HEK293 (cell line): ENCODE measurements around the gene CELA2A.

Source experiments
- CTCF ChIA-PET: fragments of 350-600 bp; formaldehyde crosslinking; extraction: SDS; loops from one replicate; lab custom pipeline; 2021; ENCODE audit warnings: antibody characterized with exemption; lab: Yijun Ruan, JAX
- POLR2A ChIA-PET: fragments of 300-600 bp; formaldehyde crosslinking; extraction: SDS; loops from one replicate; lab custom pipeline; 2020; ENCODE audit warnings: antibody characterized with exemption, inconsistent platforms; lab: Yijun Ruan, JAX
- H3K27ac ChIP-seq: fragments of 200-500 bp; sonication (Bioruptor generic); 2 replicates; pipeline ENCODE4 v1.5.1; 2014; ENCODE audit warnings: low read depth, low read length, control low read depth, inconsistent platforms; ENCODE audit errors: extremely low read depth
- H3K36me3 ChIP-seq, 2 experiments: fragments of 200-500 bp in 1 of 2; sonication (Bioruptor generic) in 1 of 2; 1 replicate in 1 of 2; 2 replicates in 1 of 2; pipeline ENCODE4 v1.5.1; 2014 to 2017; ENCODE audit warnings: inconsistent platforms in 2 of 2, low read length in 2 of 2; ENCODE audit not compliant: control insufficient read depth in 2 of 2, insufficient read depth in 1 of 2
- H3K4me1 ChIP-seq: fragments of 200-500 bp; sonication (Bioruptor generic); 2 replicates; pipeline ENCODE4 v1.5.1; 2014; ENCODE audit warnings: mild to moderate bottlenecking, low read length, inconsistent platforms; ENCODE audit not compliant: control insufficient read depth, insufficient read depth
- H3K4me3 ChIP-seq: 2 replicates; pipeline ENCODE4 v1.5.1; 2011; ENCODE audit warnings: low read depth, mild to moderate bottlenecking, control low read depth, low read length, moderate library complexity
- H3K9me3 ChIP-seq: fragments of 200-500 bp; sonication (Bioruptor generic); 2 replicates; pipeline ENCODE4 v1.5.1; 2014; ENCODE audit warnings: low read depth, low read length, inconsistent platforms; ENCODE audit not compliant: control insufficient read depth, insufficient read depth
- GLIS2 ChIP-seq: fragments of 450-650 bp; formaldehyde crosslinking; IDR thresholded peaks from 2 replicates; pipeline ENCODE4 v1.5.1; 2016; ENCODE audit warnings: missing biosample characterization, missing genetic modification characterization
- IKZF3 ChIP-seq: fragments of 450-650 bp; IDR thresholded peaks from 2 replicates; pipeline ENCODE4 v1.5.0; 2018; ENCODE audit warnings: missing biosample characterization, mild to moderate bottlenecking, missing genetic modification characterization, moderate library complexity
- KLF1 ChIP-seq: fragments of 450-650 bp; formaldehyde crosslinking; IDR thresholded peaks from 2 replicates; pipeline ENCODE4 v1.5.1; 2016; ENCODE audit warnings: missing biosample characterization, missing genetic modification characterization
- OSR2 ChIP-seq: fragments of 450-650 bp; formaldehyde crosslinking; IDR thresholded peaks from 2 replicates; pipeline ENCODE4 v1.5.1; 2016; ENCODE audit warnings: missing biosample characterization, missing genetic modification characterization
- SP2 ChIP-seq: fragments of 450-650 bp; formaldehyde crosslinking; IDR thresholded peaks from 2 replicates; pipeline ENCODE4 v1.5.1; 2016; ENCODE audit warnings: missing biosample characterization, missing genetic modification characterization
- ZNF155 ChIP-seq: fragments of 450-650 bp; formaldehyde crosslinking; IDR thresholded peaks from 2 replicates; pipeline ENCODE4 v1.5.1; 2016; ENCODE audit warnings: missing biosample characterization, missing genetic modification characterization
- ZNF202 ChIP-seq: fragments of 450-650 bp; formaldehyde crosslinking; IDR thresholded peaks from 2 replicates; pipeline ENCODE4 v1.5.1; 2016; ENCODE audit warnings: missing biosample characterization, missing genetic modification characterization, borderline replicate concordance
- ZNF335 ChIP-seq: fragments of 450-650 bp; formaldehyde crosslinking; conservative IDR thresholded peaks from 2 replicates; pipeline ENCODE4 v1.5.1; 2016; ENCODE audit warnings: missing biosample characterization, missing genetic modification characterization
- ZNF394 ChIP-seq: fragments of 450-650 bp; formaldehyde crosslinking; IDR thresholded peaks from 2 replicates; pipeline ENCODE4 v1.5.1; 2016; ENCODE audit warnings: missing biosample characterization, missing genetic modification characterization, mild to moderate bottlenecking, moderate library complexity, borderline replicate concordance
- ZNF423 ChIP-seq: fragments of 450-650 bp; formaldehyde crosslinking; IDR thresholded peaks from 2 replicates; pipeline ENCODE4 v1.5.1; 2016; ENCODE audit warnings: missing biosample characterization, missing genetic modification characterization
- ZNF544 ChIP-seq: fragments of 450-650 bp; formaldehyde crosslinking; IDR thresholded peaks from 2 replicates; pipeline ENCODE4 v1.5.0; 2017; ENCODE audit warnings: missing biosample characterization, missing genetic modification characterization
- ZNF585B ChIP-seq: fragments of 450-650 bp; formaldehyde crosslinking; IDR thresholded peaks from 2 replicates; pipeline ENCODE4 v1.5.1; 2016; ENCODE audit warnings: missing biosample characterization, missing genetic modification characterization
- ZNF626 ChIP-seq: fragments of 450-650 bp; sonication (Bioruptor Pico); formaldehyde crosslinking; IDR thresholded peaks from 2 replicates; pipeline ENCODE4 v1.5.1; 2018; ENCODE audit warnings: missing biosample characterization, missing genetic modification characterization, inconsistent platforms
- ZNF701 ChIP-seq: fragments of 450-650 bp; formaldehyde crosslinking; IDR thresholded peaks from 2 replicates; pipeline ENCODE4 v1.5.1; 2016; ENCODE audit warnings: missing biosample characterization, missing genetic modification characterization
- ZNF776 ChIP-seq: fragments of 450-650 bp; formaldehyde crosslinking; IDR thresholded peaks from 2 replicates; pipeline ENCODE4 v1.5.0; 2017; ENCODE audit warnings: missing biosample characterization, missing genetic modification characterization, borderline replicate concordance
- ZNF792 ChIP-seq: fragments of 450-650 bp; formaldehyde crosslinking; IDR thresholded peaks from 2 replicates; pipeline ENCODE4 v1.5.1; 2016; ENCODE audit warnings: missing biosample characterization, missing genetic modification characterization
- TF ChIP-seq, protein P1 (sequence below): fragments of 450-650 bp; formaldehyde crosslinking; IDR thresholded peaks from 2 replicates; pipeline ENCODE4 v1.5.1; 2016; ENCODE audit warnings: missing biosample characterization, missing genetic modification characterization
- TF ChIP-seq, protein P2 (sequence below): fragments of 450-650 bp; formaldehyde crosslinking; IDR thresholded peaks from 2 replicates; pipeline ENCODE4 v1.5.0; 2017; ENCODE audit warnings: missing biosample characterization, missing genetic modification characterization, borderline replicate concordance
- TF ChIP-seq, protein P3 (sequence below): fragments of 450-650 bp; formaldehyde crosslinking; IDR thresholded peaks from 2 replicates; pipeline ENCODE4 v1.5.1; 2017; ENCODE audit warnings: missing biosample characterization, missing genetic modification characterization
- TF ChIP-seq, protein P4 (sequence below): fragments of 450-650 bp; formaldehyde crosslinking; IDR thresholded peaks from 2 replicates; pipeline ENCODE4 v1.5.1; 2016; ENCODE audit warnings: missing biosample characterization, missing genetic modification characterization, low read depth

Gene CELA2A

DNA sequence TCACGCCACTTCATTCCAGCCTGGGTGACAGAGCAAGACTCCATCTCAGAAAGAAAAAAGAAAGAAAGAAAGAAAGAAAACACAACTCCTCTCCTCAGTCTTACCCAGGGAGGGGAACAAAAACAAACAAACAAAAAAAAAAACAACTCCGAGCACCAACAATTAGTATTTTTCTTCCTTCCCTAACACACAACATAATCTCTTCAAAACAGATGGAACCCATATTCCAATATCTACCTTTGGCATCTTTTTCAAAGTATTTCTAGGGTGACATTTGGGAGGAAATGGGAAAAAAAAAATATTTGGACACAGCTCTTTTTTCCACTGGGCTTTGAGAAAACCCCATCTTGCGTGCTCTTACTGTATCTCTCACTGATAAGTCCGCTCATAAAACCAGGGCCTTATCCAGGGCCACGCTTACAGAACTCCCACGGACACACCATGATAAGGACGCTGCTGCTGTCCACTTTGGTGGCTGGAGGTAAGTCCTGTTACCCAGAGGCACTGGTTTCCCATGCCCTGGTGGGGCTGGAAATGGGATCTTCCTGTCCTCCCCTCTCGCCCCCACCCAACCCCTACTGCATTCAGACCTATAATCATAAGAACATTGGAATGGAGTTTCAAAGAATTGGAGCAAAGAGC is at the start of gene CELA2A:
Gene CELA2A, plus strand, starts transcription at position 420 of the 642 bp plus-strand sequence. Its CDS starts 22 bp downstream, at position 442.
- ChIA-PET CTCF (interaction anchor here (0.7 kb wide), 1 partner anchor 412 kb away, joined by 3 read pairs; no protein-coding TSS in a partner anchor), POLR2A (no interaction called here)
- no peak within 1 kb of the TSS for H3K27ac ChIP-seq
- H3K4me3 ChIP-seq, result no peak within 1 kb of the TSS
- H3K36me3 ChIP-seq, result no peaks in the 10 kb centered on the region
- H3K9me3 ChIP-seq, result no peaks in the 10 kb centered on the region
- H3K4me1 ChIP-seq, result peaks cover 8% of the 10 kb centered on the region; the same call in 1 of the 2 replicates
- no peak for TF ChIP-seq GLIS2
- TF ChIP-seq ZNF335 (tag by site-specific recombination), result no peak
- no peak for TF ChIP-seq SP2
- TF ChIP-seq, protein P1, sequence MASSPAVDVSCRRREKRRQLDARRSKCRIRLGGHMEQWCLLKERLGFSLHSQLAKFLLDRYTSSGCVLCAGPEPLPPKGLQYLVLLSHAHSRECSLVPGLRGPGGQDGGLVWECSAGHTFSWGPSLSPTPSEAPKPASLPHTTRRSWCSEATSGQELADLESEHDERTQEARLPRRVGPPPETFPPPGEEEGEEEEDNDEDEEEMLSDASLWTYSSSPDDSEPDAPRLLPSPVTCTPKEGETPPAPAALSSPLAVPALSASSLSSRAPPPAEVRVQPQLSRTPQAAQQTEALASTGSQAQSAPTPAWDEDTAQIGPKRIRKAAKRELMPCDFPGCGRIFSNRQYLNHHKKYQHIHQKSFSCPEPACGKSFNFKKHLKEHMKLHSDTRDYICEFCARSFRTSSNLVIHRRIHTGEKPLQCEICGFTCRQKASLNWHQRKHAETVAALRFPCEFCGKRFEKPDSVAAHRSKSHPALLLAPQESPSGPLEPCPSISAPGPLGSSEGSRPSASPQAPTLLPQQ (tag by site-specific recombination), result no peak
- TF ChIP-seq ZNF626 (tag by site-specific recombination), result no peak
- no peak for TF ChIP-seq ZNF202 (tag by site-specific recombination)
- no peak for TF ChIP-seq ZNF701
- TF ChIP-seq ZNF776 (tag by site-specific recombination), result no peak
- TF ChIP-seq, protein P2, sequence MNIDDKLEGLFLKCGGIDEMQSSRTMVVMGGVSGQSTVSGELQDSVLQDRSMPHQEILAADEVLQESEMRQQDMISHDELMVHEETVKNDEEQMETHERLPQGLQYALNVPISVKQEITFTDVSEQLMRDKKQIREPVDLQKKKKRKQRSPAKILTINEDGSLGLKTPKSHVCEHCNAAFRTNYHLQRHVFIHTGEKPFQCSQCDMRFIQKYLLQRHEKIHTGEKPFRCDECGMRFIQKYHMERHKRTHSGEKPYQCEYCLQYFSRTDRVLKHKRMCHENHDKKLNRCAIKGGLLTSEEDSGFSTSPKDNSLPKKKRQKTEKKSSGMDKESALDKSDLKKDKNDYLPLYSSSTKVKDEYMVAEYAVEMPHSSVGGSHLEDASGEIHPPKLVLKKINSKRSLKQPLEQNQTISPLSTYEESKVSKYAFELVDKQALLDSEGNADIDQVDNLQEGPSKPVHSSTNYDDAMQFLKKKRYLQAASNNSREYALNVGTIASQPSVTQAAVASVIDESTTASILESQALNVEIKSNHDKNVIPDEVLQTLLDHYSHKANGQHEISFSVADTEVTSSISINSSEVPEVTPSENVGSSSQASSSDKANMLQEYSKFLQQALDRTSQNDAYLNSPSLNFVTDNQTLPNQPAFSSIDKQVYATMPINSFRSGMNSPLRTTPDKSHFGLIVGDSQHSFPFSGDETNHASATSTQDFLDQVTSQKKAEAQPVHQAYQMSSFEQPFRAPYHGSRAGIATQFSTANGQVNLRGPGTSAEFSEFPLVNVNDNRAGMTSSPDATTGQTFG (tag by site-specific recombination), result no peak
- TF ChIP-seq ZNF585B, result no peak
- TF ChIP-seq OSR2, result no peak
- no peak for TF ChIP-seq ZNF155
- TF ChIP-seq ZNF394 (tag by site-specific recombination), result no peak
- no peak for TF ChIP-seq KLF1 (tag by site-specific recombination)
- no peak for TF ChIP-seq ZNF423 (tag by site-specific recombination)
- no peak for TF ChIP-seq ZNF792
- TF ChIP-seq, protein P3, sequence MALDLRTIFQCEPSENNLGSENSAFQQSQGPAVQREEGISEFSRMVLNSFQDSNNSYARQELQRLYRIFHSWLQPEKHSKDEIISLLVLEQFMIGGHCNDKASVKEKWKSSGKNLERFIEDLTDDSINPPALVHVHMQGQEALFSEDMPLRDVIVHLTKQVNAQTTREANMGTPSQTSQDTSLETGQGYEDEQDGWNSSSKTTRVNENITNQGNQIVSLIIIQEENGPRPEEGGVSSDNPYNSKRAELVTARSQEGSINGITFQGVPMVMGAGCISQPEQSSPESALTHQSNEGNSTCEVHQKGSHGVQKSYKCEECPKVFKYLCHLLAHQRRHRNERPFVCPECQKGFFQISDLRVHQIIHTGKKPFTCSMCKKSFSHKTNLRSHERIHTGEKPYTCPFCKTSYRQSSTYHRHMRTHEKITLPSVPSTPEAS (tag by site-specific recombination), result no peak
- no peak for TF ChIP-seq ZNF544 (tag by site-specific recombination)
- TF ChIP-seq, protein P4, sequence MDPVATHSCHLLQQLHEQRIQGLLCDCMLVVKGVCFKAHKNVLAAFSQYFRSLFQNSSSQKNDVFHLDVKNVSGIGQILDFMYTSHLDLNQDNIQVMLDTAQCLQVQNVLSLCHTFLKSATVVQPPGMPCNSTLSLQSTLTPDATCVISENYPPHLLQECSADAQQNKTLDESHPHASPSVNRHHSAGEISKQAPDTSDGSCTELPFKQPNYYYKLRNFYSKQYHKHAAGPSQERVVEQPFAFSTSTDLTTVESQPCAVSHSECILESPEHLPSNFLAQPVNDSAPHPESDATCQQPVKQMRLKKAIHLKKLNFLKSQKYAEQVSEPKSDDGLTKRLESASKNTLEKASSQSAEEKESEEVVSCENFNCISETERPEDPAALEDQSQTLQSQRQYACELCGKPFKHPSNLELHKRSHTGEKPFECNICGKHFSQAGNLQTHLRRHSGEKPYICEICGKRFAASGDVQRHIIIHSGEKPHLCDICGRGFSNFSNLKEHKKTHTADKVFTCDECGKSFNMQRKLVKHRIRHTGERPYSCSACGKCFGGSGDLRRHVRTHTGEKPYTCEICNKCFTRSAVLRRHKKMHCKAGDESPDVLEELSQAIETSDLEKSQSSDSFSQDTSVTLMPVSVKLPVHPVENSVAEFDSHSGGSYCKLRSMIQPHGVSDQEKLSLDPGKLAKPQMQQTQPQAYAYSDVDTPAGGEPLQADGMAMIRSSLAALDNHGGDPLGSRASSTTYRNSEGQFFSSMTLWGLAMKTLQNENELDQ (tag by site-specific recombination), result no peak
- no peak for TF ChIP-seq IKZF3 (tag by site-specific recombination)
